ENCODE results near the gene ZWILCH.
"Not testable (repeated sequence)": the region's sequence is repeated elsewhere in the genome, so short reads cannot be mapped to it uniquely, and the experiment has no call there.

DNA sequence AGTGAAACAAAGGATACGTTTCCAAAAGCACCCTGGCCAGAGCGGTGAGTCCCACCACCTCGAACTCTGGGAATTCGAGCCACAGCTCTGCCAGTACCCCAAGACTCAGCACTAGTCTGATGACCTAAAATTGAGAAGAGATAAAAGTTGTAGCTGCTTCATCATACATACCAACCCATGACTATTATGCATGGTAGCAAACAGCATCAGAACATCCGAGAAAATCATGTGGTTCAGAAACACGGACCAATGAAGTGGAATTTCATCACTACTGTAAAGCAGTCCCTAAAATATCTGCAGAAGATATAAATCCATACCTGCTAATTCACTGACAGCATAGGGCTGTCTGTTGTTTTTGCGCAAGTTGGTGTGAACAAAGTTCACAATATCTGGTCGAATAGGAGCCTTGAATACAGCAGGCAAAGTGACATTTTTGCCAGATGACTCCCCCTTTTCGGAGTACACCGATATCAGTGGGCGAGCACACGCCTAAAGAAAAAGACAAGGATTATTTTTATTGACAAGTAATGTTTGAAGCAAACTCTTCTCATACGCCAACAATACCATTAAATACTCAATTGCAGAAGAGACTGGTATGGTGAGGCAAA is 2.0 kb upstream of the ZWILCH start:
- not testable (repeated sequence) for TF ChIP-seq YY1 (IDR thresholded peaks at IDR 0.05; ENCODE audit: low read depth); CEBPB (IDR thresholded peaks at IDR 0.05); EP300 (IDR thresholded peaks at IDR 0.05; ENCODE audit: borderline replicate concordance); NFIC (IDR thresholded peaks at IDR 0.05)
